ENCODE data around the gene SQSTM1. TPM values are rescaled to one million over a fixed set of nuclear protein-coding genes. Genes with fewer than 3 reads are reported as not detected.

Gene SQSTM1
- total and polyA plus RNA-seq, 5 experiments from 2014 or later, result 144 to 370 (median 157) TPM

- Mint-ChIP-seq H3K9me3 (peaks cover 0 to 24% (median 7%) of the 10 kb centered on the region in 9 donors), H3K36me3 (peaks cover 30 to 56% (median 31%) of the 10 kb centered on the region in 3 donors), H3K27ac (no peak overlapping the region), H3K4me3 (no peak overlapping the region), H3K27me3 (no peaks in the 10 kb centered on the region), H3K4me1 (peaks cover 0 to 6% (median 1%) of the 10 kb centered on the region in 4 donors)
- no peak for DNase-seq
- no peak for ATAC-seq
- POLR2A ChIA-PET, result no interaction called here
These were observed 62.5 kb downstream of the SQSTM1 start for GRCh38 chr5:179883163-179883562.

DNA sequence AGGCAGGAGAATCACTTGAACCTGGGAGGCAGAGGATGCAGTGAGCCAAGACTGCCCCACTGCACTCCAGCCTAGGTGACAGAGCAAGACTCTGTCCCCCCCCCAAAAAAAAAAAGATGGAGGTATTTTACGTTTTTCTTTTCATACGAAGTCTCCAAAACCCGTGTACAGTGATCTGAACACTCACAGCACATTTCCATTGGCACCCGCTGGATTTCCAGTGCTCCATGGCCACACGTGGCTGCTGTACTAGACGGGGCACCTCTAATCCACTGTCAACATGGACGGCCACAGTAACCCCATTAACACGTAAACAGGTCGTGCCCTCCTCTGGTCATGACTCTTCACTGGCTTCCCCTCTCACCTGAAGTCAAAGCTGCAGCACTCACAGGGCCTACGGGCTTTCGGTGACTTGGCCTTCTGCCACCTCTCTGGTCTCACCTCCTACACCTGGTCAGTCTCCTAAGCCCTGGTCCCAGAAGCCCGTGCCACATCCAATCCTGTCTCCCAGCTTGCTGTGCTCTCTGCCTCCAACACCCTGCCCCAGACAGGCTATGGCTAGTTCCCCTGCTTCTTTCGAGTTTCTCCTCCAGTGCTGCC, 64.9 kb downstream of the SQSTM1 start:
- Mint-ChIP-seq H3K27ac (no peak overlapping the region), H3K4me3 (no peak overlapping the region), H3K36me3 (peaks cover 30 to 73% (median 40%) of the 10 kb centered on the region in 3 donors), H3K4me1 (peaks cover 0 to 7% (median 1%) of the 10 kb centered on the region in 4 donors), H3K27me3 (no peaks in the 10 kb centered on the region), H3K9me3 (peaks cover 0 to 24% (median 7%) of the 10 kb centered on the region in 9 donors)
- POLR2A ChIA-PET, result interaction anchor here (0.6 kb wide), 1 partner anchor 191 kb away, joined by 3 read pairs; no protein-coding TSS in a partner anchor
- ATAC-seq (no peak), DNase-seq (no peak)

DNA sequence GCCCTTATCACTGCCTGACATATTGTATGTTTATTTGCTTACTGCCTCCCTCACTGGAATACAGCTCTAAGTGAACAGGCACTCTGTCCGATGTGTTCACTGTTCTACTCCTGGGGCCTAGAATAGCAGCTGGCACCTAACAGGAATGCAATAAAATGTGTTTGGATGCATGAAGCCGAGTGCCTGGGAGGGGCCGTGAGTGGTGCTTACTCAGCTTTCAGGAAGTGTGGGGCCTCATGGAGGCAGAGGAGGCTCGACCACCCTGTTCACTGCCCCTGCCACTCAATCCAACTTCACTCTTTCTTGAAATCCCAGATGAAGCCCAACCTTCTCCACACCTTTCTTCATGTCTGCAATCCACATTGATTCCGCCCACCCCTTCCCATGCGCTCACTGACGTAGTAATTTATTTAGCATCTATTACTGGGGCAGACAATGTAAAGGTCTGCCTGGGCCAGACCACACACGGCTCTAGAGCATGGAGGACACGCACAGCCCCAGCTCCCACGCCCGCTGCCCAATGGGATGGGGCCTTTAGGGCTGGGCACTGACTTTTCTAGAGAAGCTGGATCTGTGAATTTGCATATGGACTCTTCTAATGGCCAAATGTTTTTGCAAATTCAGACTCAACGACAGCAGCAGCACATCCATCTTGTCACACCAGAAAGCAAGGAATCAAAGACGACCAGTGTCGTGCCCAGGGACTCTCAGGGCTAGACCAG, 65.6 kb downstream of the SQSTM1 start:
- H3K4me1 Mint-ChIP-seq, result peaks cover 0 to 7% (median 0%) of the 10 kb centered on the region in 4 donors
- no peak for DNase-seq
- H3K27me3 Mint-ChIP-seq, result no peaks in the 10 kb centered on the region
- POLR2A ChIA-PET, result interaction anchor here (0.6 kb wide), 1 partner anchor 191 kb away, joined by 3 read pairs; no protein-coding TSS in a partner anchor
- ATAC-seq, result no peak
- no peak overlapping the region for H3K4me3 Mint-ChIP-seq
- no peak overlapping the region for H3K27ac Mint-ChIP-seq
- peaks cover 30 to 70% (median 41%) of the 10 kb centered on the region in 3 donors for H3K36me3 Mint-ChIP-seq
- H3K9me3 Mint-ChIP-seq, result peaks cover 0 to 24% (median 7%) of the 10 kb centered on the region in 9 donors

GRCh38 chr5:179887095-179887494, 66.4 kb downstream of the SQSTM1 start:
- ATAC-seq (no peak), DNase-seq (no peak)
- Mint-ChIP-seq H3K36me3 (peaks cover 30 to 72% (median 43%) of the 10 kb centered on the region in 3 donors), H3K4me1 (peaks cover 0 to 7% (median 0%) of the 10 kb centered on the region in 4 donors), H3K4me3 (no peak overlapping the region), H3K9me3 (peaks cover 0 to 22% (median 7%) of the 10 kb centered on the region in 9 donors), H3K27ac (no peak overlapping the region), H3K27me3 (no peaks in the 10 kb centered on the region)
- POLR2A ChIA-PET, result no interaction called here

Small RNA genes within 50 kb of the gene (microRNA-seq; reads per million reads assigned to microRNA genes)
- 1.4 reads per million for gene MIR1229 (ENCODE audit: borderline microRNAs expressed)

Other genes with a start within 250 kb of the SQSTM1 start
- gene HNRNPH1, start 197.2 kb upstream of the SQSTM1 start, total RNA-seq, result 1,000 to 10,000 TPM; 1,803 to 1,897 TPM
- gene HNRNPH1, start 197.2 kb upstream of the SQSTM1 start, polyA plus RNA-seq, result 100 to 1,000 TPM in 2 of 3 donors, 10 to 100 TPM in 1; 97.0 to 120 (median 104) TPM
- under 1 TPM in 1 of 2 experiments, not detected in 1; 0.99 TPM for gene CBY3, start 139.9 kb upstream of the SQSTM1 start, total RNA-seq
- under 1 TPM in 2 of 3 donors, not detected in 1; 0.62 to 0.66 TPM for gene CBY3, start 139.9 kb upstream of the SQSTM1 start, polyA plus RNA-seq
- 100 to 1,000 TPM; 219 to 225 TPM for gene CANX, start 121.9 kb upstream of the SQSTM1 start, total RNA-seq
- 100 to 1,000 TPM; 172 to 220 (median 190) TPM for gene CANX, start 121.9 kb upstream of the SQSTM1 start, polyA plus RNA-seq
- gene MAML1, start 88.1 kb upstream of the SQSTM1 start, total RNA-seq, result 10 to 100 TPM; 45.0 to 48.5 TPM
- 1 to 10 TPM; 2.8 to 9.6 (median 3.3) TPM for gene MAML1, start 88.1 kb upstream of the SQSTM1 start, polyA plus RNA-seq
- gene LTC4S, start 26.9 kb upstream of the SQSTM1 start, total RNA-seq, result 1 to 10 TPM; 5.5 to 6.1 TPM
- 1 to 10 TPM; 1.5 to 2.9 (median 2.0) TPM for gene LTC4S, start 26.9 kb upstream of the SQSTM1 start, polyA plus RNA-seq
- 100 to 1,000 TPM; 170 to 175 TPM for gene MGAT4B, start 14.0 kb upstream of the SQSTM1 start, total RNA-seq
- 10 to 100 TPM in 2 of 3 donors, 1 to 10 TPM in 1; 7.8 to 20.9 (median 13.5) TPM for gene MGAT4B, start 14.0 kb upstream of the SQSTM1 start, polyA plus RNA-seq
- 100 to 1,000 TPM; 119 to 122 TPM for gene MRNIP, start 37.9 kb downstream of the SQSTM1 start, total RNA-seq
- 10 to 100 TPM; 13.6 to 18.5 (median 15.5) TPM for gene MRNIP, start 37.9 kb downstream of the SQSTM1 start, polyA plus RNA-seq
- 10 to 100 TPM; 88.1 to 89.2 TPM for gene TBC1D9B, start 87.0 kb downstream of the SQSTM1 start, total RNA-seq
- gene TBC1D9B, start 87.0 kb downstream of the SQSTM1 start, polyA plus RNA-seq, result 10 to 100 TPM; 11.0 to 40.6 (median 20.8) TPM

Data from naive thymus-derived CD8-positive, alpha-beta T cell (primary cell).